Immature natural killer cell (primary cell): ENCODE data around the gene XPO1. TPM values are rescaled to one million over a fixed set of nuclear protein-coding genes. Genes with fewer than 3 reads are reported as not detected.
A peak's percentile ranks its signal among the peaks of the same experiment; 100 is the strongest.
"Not testable (repeated sequence)": the region's sequence is repeated elsewhere in the genome, so short reads cannot be mapped to it uniquely, and the experiment has no call there.

Experiments used
- DNase-seq, 3 donors: peaks; one replicate each; pipeline ENCODE4 v3.0.0; 2022; ENCODE audit warnings: mixed read lengths in 1 of 3
- H3K27ac Mint-ChIP-seq, 6 donors: one replicate each; pipeline ENCODE4 v1.8.0; 2020; ENCODE audit warnings: mixed read lengths in 6 of 6, mild to moderate bottlenecking in 5 of 6, inconsistent platforms in 4 of 6, moderate library complexity in 3 of 6
- H3K27me3 Mint-ChIP-seq, 3 donors: one replicate each; pipeline ENCODE4 v1.8.0; 2020 to 2021; ENCODE audit warnings: low read depth in 3 of 3, mild to moderate bottlenecking in 3 of 3, mixed read lengths in 3 of 3, moderate library complexity in 3 of 3, inconsistent platforms in 1 of 3
- H3K36me3 Mint-ChIP-seq, 3 donors: one replicate each; pipeline ENCODE4 v1.8.0; 2020; ENCODE audit warnings: mixed read lengths in 3 of 3, inconsistent platforms in 2 of 3, mild to moderate bottlenecking in 2 of 3
- H3K4me1 Mint-ChIP-seq, 2 donors: one replicate each; pipeline ENCODE4 v1.8.0; 2020; ENCODE audit warnings: inconsistent platforms in 2 of 2, mild to moderate bottlenecking in 2 of 2, mixed read lengths in 2 of 2, moderate library complexity in 1 of 2
- H3K4me3 Mint-ChIP-seq, 5 donors: one replicate each; pipeline ENCODE4 v1.8.0; 2020; ENCODE audit warnings: mild to moderate bottlenecking in 5 of 5, mixed read lengths in 5 of 5, inconsistent platforms in 3 of 5, moderate library complexity in 3 of 5
- H3K9me3 Mint-ChIP-seq, 6 donors: one replicate each; pipeline ENCODE4 v1.8.0; 2020; ENCODE audit warnings: mild to moderate bottlenecking in 6 of 6, mixed read lengths in 6 of 6, inconsistent platforms in 4 of 6, moderate library complexity in 3 of 6
- polyA plus RNA-seq, 3 donors: library from polyadenylated mRNA; unstranded; fragments of 300-500 nt; fragmentation: Illumina TruSeq; gene quantifications; one replicate each; pipeline ENCODE4 v1.2.3, GENCODE V29; 2021

The XPO1 gene
- polyA plus RNA-seq, 3 donors from 2014 or later, result 19.7 to 44.4 (median 19.9) TPM

GRCh38 chr2:61451178-61451577, 87.0 kb downstream of the XPO1 start:
- DNase-seq, result no peak
- Mint-ChIP-seq H3K4me1 (peaks cover 68 to 86% of the 10 kb centered on the region in 2 donors), H3K27me3 (peaks cover 0 to 3% (median 3%) of the 10 kb centered on the region in 3 donors), H3K27ac (peak overlapping the region in 1 of 6 donors; percentile 48), H3K36me3 (no peaks in the 10 kb centered on the region), H3K9me3 (no peaks in the 10 kb centered on the region), H3K4me3 (peak overlapping the region in 2 of 5 donors; percentile 37 to 52)

- Mint-ChIP-seq H3K27me3 (peaks cover 0 to 3% (median 3%) of the 10 kb centered on the region in 3 donors), H3K36me3 (no peaks in the 10 kb centered on the region), H3K27ac (peak overlapping the region in 5 of 6 donors; percentile 6 to 69 (median 29)), H3K4me1 (peaks cover 61 to 81% of the 10 kb centered on the region in 2 donors), H3K4me3 (peak overlapping the region; percentile 8 to 70 (median 35)), H3K9me3 (no peaks in the 10 kb centered on the region)
- peak; percentile 30 to 48 (median 34) for DNase-seq
Observed at GRCh38 chr2:61450144-61450543, 88.0 kb downstream of the XPO1 start.

- H3K36me3 Mint-ChIP-seq, result peaks cover 0 to 3% (median 0%) of the 10 kb centered on the region in 3 donors
- peak overlapping the region in 1 of 5 donors; percentile 22 for H3K4me3 Mint-ChIP-seq
- peak overlapping the region in 3 of 6 donors; percentile 43 to 66 (median 46) for H3K27ac Mint-ChIP-seq
- DNase-seq, result no peak
- H3K27me3 Mint-ChIP-seq, result peaks cover 0 to 3% (median 3%) of the 10 kb centered on the region in 3 donors
- no peaks in the 10 kb centered on the region for H3K9me3 Mint-ChIP-seq
- peaks cover 65 to 87% of the 10 kb centered on the region in 2 donors for H3K4me1 Mint-ChIP-seq
Observed at GRCh38 chr2:61448229-61448628, 89.9 kb downstream of the XPO1 start.

GRCh38 chr2:61446971-61447370, 91.2 kb downstream of the XPO1 start:
- not testable (repeated sequence) for H3K36me3 Mint-ChIP-seq, H3K9me3 Mint-ChIP-seq, H3K4me3 Mint-ChIP-seq, H3K27me3 Mint-ChIP-seq, DNase-seq
- peaks cover 70 to 93% of the 10 kb centered on the region in 2 donors for H3K4me1 Mint-ChIP-seq
- peak overlapping the region in 3 of 6 donors; percentile 24 to 71 (median 27) for H3K27ac Mint-ChIP-seq

- DNase-seq, result no peak
- Mint-ChIP-seq H3K27me3 (peaks cover 0 to 1% (median 0%) of the 10 kb centered on the region in 3 donors), H3K9me3 (no peaks in the 10 kb centered on the region), H3K36me3 (peaks cover 0 to 3% (median 0%) of the 10 kb centered on the region in 3 donors), H3K4me1 (peaks cover 75 to 87% of the 10 kb centered on the region in 2 donors), H3K27ac (peak overlapping the region in 3 of 6 donors; percentile 4 to 78 (median 11)), H3K4me3 (peak overlapping the region in 1 of 5 donors; percentile 2)
Observed at GRCh38 chr2:61443342-61444041, 94.7 kb downstream of the XPO1 start.

- H3K27me3 Mint-ChIP-seq, result peaks cover 0 to 5% (median 0%) of the 10 kb centered on the region in 3 donors
- H3K4me1 Mint-ChIP-seq, result peaks cover 82 to 91% of the 10 kb centered on the region in 2 donors
- H3K27ac Mint-ChIP-seq, result peak overlapping the region; percentile 71 to 88 (median 84)
- no peaks in the 10 kb centered on the region for H3K9me3 Mint-ChIP-seq
- peak overlapping the region; percentile 30 to 68 (median 51) for H3K4me3 Mint-ChIP-seq
- DNase-seq, result peak; percentile 31 to 45 (median 34)
- no peaks in the 10 kb centered on the region for H3K36me3 Mint-ChIP-seq
Observed at GRCh38 chr2:61439241-61440002, 98.7 kb downstream of the XPO1 start.

- Mint-ChIP-seq H3K27me3 (peaks cover 0 to 5% (median 0%) of the 10 kb centered on the region in 3 donors), H3K27ac (peak overlapping the region; percentile 37 to 88 (median 80)), H3K36me3 (no peaks in the 10 kb centered on the region), H3K4me3 (peak overlapping the region; percentile 11 to 61 (median 41)), H3K9me3 (no peaks in the 10 kb centered on the region), H3K4me1 (peaks cover 85 to 91% of the 10 kb centered on the region in 2 donors)
- no peak for DNase-seq
Observed at GRCh38 chr2:61438670-61439069, 99.5 kb downstream of the XPO1 start.

- Mint-ChIP-seq H3K27ac (peak overlapping the region in 4 of 6 donors; percentile 17 to 77 (median 68)), H3K4me1 (peaks cover 80 to 89% of the 10 kb centered on the region in 2 donors), H3K9me3 (no peaks in the 10 kb centered on the region), H3K36me3 (no peaks in the 10 kb centered on the region), H3K27me3 (peaks cover 0 to 5% (median 0%) of the 10 kb centered on the region in 3 donors), H3K4me3 (peak overlapping the region in 2 of 5 donors; percentile 1 to 2)
- DNase-seq, result no peak
Observed at GRCh38 chr2:61437170-61437569, 101.0 kb downstream of the XPO1 start.

GRCh38 chr2:61436092-61436491, 102.1 kb downstream of the XPO1 start:
- H3K36me3 Mint-ChIP-seq, result no peaks in the 10 kb centered on the region
- peaks cover 73 to 83% of the 10 kb centered on the region in 2 donors for H3K4me1 Mint-ChIP-seq

GRCh38 chr2:61435291-61435690, 102.9 kb downstream of the XPO1 start:
- H3K27ac Mint-ChIP-seq, result peak overlapping the region in 3 of 6 donors; percentile 14 to 29 (median 17)

More at GRCh38 chr2:61436092-61436491, 102.1 kb downstream of the XPO1 start:
- DNase-seq, result no peak
- H3K9me3 Mint-ChIP-seq, result no peaks in the 10 kb centered on the region
- H3K4me3 Mint-ChIP-seq, result peak overlapping the region; percentile 14 to 71 (median 70)
- H3K27ac Mint-ChIP-seq, result peak overlapping the region; percentile 30 to 81 (median 71)
- peaks cover 0 to 5% (median 0%) of the 10 kb centered on the region in 3 donors for H3K27me3 Mint-ChIP-seq

GRCh38 chr2:61434314-61434713, 103.8 kb downstream of the XPO1 start:
- peaks cover 0 to 5% (median 0%) of the 10 kb centered on the region in 3 donors for H3K27me3 Mint-ChIP-seq
- H3K4me3 Mint-ChIP-seq, result peak overlapping the region in 4 of 5 donors; percentile 4 to 26 (median 18)
- H3K27ac Mint-ChIP-seq, result peak overlapping the region in 5 of 6 donors; percentile 20 to 70 (median 65)
- no peak for DNase-seq
- peaks cover 64 to 84% of the 10 kb centered on the region in 2 donors for H3K4me1 Mint-ChIP-seq
- H3K9me3 Mint-ChIP-seq, result no peaks in the 10 kb centered on the region
- H3K36me3 Mint-ChIP-seq, result no peaks in the 10 kb centered on the region

More at GRCh38 chr2:61435291-61435690, 102.9 kb downstream of the XPO1 start:
- Mint-ChIP-seq H3K36me3 (no peaks in the 10 kb centered on the region), H3K4me1 (peaks cover 74 to 91% of the 10 kb centered on the region in 2 donors), H3K27me3 (peaks cover 0 to 5% (median 0%) of the 10 kb centered on the region in 3 donors), H3K4me3 (peak overlapping the region in 4 of 5 donors; percentile 3 to 29 (median 22)), H3K9me3 (no peaks in the 10 kb centered on the region)
- DNase-seq, result no peak

GRCh38 chr2:61433606-61434005, 104.5 kb downstream of the XPO1 start:
- Mint-ChIP-seq H3K36me3 (no peaks in the 10 kb centered on the region), H3K9me3 (no peaks in the 10 kb centered on the region), H3K27me3 (peaks cover 0 to 5% (median 0%) of the 10 kb centered on the region in 3 donors), H3K27ac (peak overlapping the region in 2 of 6 donors; percentile 9 to 20), H3K4me1 (peaks cover 58 to 79% of the 10 kb centered on the region in 2 donors), H3K4me3 (peak overlapping the region in 1 of 5 donors; percentile 2)
- no peak for DNase-seq

- DNase-seq, result no peak
- Mint-ChIP-seq H3K4me1 (peaks cover 58 to 79% of the 10 kb centered on the region in 2 donors), H3K9me3 (no peaks in the 10 kb centered on the region), H3K27me3 (peaks cover 0 to 4% (median 0%) of the 10 kb centered on the region in 3 donors), H3K4me3 (peak overlapping the region in 1 of 5 donors; percentile 18), H3K36me3 (no peaks in the 10 kb centered on the region), H3K27ac (peak overlapping the region in 5 of 6 donors; percentile 8 to 45 (median 18))
Observed at GRCh38 chr2:61432990-61433389, 105.2 kb downstream of the XPO1 start.
